Naive B cell (primary cell): ENCODE measurements around the gene C19orf47. TPM values are rescaled to one million over a fixed set of nuclear protein-coding genes. Genes with fewer than 3 reads are reported as not detected.

Experiments used
- ATAC-seq, 2 donors: fragments of 150-1000 bp; cut with Tn5 transposase; 2 replicates each; pipeline ENCODE4 v1.10.0; 2021; ENCODE audit warnings: low read depth in 2 of 2, mild to moderate bottlenecking in 2 of 2, moderate library complexity in 2 of 2
- DNase-seq: peaks from one replicate; pipeline ENCODE4 v3.0.0; 2022
- H3K27ac Mint-ChIP-seq, 6 donors: one replicate each; pipeline ENCODE4 v1.8.0; 2020 to 2022; ENCODE audit warnings: mild to moderate bottlenecking in 6 of 6, mixed read lengths in 6 of 6, moderate library complexity in 5 of 6, inconsistent platforms in 2 of 6
- H3K27me3 Mint-ChIP-seq, 3 donors: one replicate each; pipeline ENCODE4 v1.8.0; 2021 to 2022; ENCODE audit warnings: mixed read lengths in 3 of 3, mild to moderate bottlenecking in 1 of 3
- H3K36me3 Mint-ChIP-seq, 2 donors: one replicate each; pipeline ENCODE4 v1.8.0; 2020 to 2022; ENCODE audit warnings: mixed read lengths in 2 of 2, inconsistent platforms in 1 of 2, mild to moderate bottlenecking in 1 of 2
- H3K4me1 Mint-ChIP-seq, 3 donors: one replicate each; pipeline ENCODE4 v1.8.0; 2020 to 2022; ENCODE audit warnings: mixed read lengths in 3 of 3, inconsistent platforms in 1 of 3, mild to moderate bottlenecking in 1 of 3, moderate library complexity in 1 of 3
- H3K4me3 Mint-ChIP-seq, 8 donors: one replicate each; pipeline ENCODE4 v1.8.0; 2020 to 2022; ENCODE audit warnings: mild to moderate bottlenecking in 8 of 8, mixed read lengths in 8 of 8, moderate library complexity in 8 of 8, inconsistent platforms in 2 of 8
- H3K9me3 Mint-ChIP-seq, 7 donors: one replicate each; pipeline ENCODE4 v1.8.0; 2020 to 2022; ENCODE audit warnings: mixed read lengths in 7 of 7, mild to moderate bottlenecking in 5 of 7, inconsistent platforms in 2 of 7, moderate library complexity in 1 of 7
- polyA plus RNA-seq, 6 donors: library from polyadenylated mRNA; unstranded; fragments of 300-500 nt; fragmentation: Illumina TruSeq; gene quantifications; one replicate each; pipeline ENCODE4 v1.2.3, GENCODE V29; 2021; ENCODE audit warnings: low read depth in 6 of 6

The C19orf47 gene
- polyA plus RNA-seq, 6 donors from 2014 or later: 6.2 to 14.0 (median 8.5) TPM

DNA sequence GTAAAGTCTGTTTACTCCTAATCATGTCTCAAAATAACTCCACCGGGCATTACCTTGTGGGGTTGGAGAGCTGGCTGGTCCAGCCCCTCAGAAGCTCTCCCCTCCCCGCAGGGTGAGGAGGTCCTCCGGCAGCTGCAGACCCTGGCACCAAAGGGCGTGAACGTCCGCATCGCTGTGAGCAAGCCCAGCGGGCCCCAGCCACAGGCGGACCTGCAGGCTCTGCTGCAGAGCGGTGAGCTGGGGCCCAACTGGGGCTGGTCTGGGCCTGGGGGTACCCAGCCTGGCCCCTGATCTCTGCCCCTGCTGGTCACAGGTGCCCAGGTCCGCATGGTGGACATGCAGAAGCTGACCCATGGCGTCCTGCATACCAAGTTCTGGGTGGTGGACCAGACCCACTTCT, 21.6 kb upstream of the C19orf47 start:
- Mint-ChIP-seq H3K27me3 (no peaks in the 10 kb centered on the region), H3K9me3 (no peaks in the 10 kb centered on the region), H3K27ac (no peak overlapping the region), H3K36me3 (peaks cover 0 to 7% of the 10 kb centered on the region in 2 donors), H3K4me1 (peaks cover 8 to 12% (median 10%) of the 10 kb centered on the region in 3 donors), H3K4me3 (no peak overlapping the region)
- no peak for DNase-seq
- no peak for ATAC-seq

DNA sequence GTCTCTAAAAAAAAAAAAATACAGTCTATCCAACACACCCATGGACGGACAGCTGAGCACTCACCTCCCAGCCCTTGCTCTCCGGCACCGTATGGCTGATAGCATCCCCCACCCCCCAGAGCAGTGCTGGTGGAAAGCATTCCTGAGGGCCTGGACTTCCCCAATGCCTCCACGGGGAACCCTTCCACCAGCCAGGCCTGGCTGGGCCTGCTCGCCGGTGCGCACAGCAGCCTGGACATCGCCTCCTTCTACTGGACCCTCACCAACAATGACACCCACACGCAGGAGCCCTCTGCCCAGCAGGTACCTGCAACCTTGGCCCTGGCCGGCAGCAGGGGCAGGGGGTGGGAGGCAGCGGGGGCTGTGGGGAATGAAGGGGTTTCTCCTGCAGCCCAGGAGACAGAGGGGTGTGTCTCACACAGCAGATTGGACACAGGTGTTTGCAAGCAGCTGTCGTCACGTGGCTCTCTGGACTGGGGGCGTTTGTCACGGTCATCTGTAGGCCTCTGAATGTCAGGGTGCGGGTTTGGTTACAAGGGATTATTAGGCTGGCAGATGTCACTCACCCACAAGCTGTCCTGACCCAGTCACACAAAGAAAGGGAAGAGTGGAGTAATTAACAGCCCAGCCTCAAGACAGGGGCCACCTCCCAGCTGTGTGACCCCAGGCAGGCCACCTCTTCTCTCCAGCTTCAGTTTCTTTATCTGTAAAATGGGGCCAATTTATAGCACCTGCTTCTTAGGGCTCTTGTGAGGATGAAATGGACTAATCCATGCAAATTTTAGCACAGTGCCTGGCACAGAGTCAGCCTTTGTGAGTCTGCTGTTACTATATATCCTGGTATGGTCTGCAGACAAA, 19.6 kb upstream of the C19orf47 start:
- ATAC-seq (no peak), DNase-seq (no peak)
- Mint-ChIP-seq H3K27me3 (no peaks in the 10 kb centered on the region), H3K4me3 (no peak overlapping the region), H3K9me3 (no peaks in the 10 kb centered on the region), H3K27ac (no peak overlapping the region), H3K36me3 (no peaks in the 10 kb centered on the region), H3K4me1 (peaks cover 7 to 13% (median 9%) of the 10 kb centered on the region in 3 donors)

- Mint-ChIP-seq H3K27ac (no peak overlapping the region), H3K9me3 (no peaks in the 10 kb centered on the region), H3K36me3 (no peaks in the 10 kb centered on the region)
These were observed 18.7 kb upstream of the C19orf47 start for GRCh38 chr19:40366697-40367561.

GRCh38 chr19:40365613-40366401, 17.6 kb upstream of the C19orf47 start:
- ATAC-seq: peak; percentile 44 to 48
- Mint-ChIP-seq H3K27me3 (no peaks in the 10 kb centered on the region), H3K36me3 (peaks cover 0 to 7% of the 10 kb centered on the region in 2 donors), H3K9me3 (no peaks in the 10 kb centered on the region), H3K4me1 (peaks cover 7 to 14% (median 13%) of the 10 kb centered on the region in 3 donors), H3K4me3 (peak overlapping the region in 2 of 8 donors; percentile 33 to 40), H3K27ac (no peak overlapping the region)
- no peak for DNase-seq

More at GRCh38 chr19:40366697-40367561, 18.7 kb upstream of the C19orf47 start:
- peak overlapping the region in 2 of 8 donors; percentile 1 to 3 for H3K4me3 Mint-ChIP-seq
- ATAC-seq (no peak), DNase-seq (no peak)
- H3K27me3 Mint-ChIP-seq: no peaks in the 10 kb centered on the region
- H3K4me1 Mint-ChIP-seq: peaks cover 7 to 12% (median 9%) of the 10 kb centered on the region in 3 donors

DNA sequence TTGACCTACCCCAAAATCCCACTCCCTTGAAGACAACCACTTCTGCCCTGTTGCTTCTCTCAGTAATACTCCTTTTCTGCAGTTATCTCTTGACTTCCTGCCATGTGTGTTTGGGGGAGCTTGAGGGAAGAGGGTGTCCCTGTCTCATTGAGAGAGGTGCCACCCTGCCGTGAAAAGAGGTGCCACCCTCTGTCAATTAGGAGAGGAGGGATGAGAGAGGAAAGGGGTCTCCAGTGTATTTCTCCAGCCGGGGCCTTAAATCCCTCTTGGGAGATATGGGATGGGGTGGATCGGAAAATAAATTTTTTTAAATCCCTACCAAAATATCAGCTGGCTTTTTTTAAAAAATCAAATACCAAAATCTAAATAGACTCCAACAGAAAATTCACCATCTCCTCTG, 16.8 kb upstream of the C19orf47 start:
- Mint-ChIP-seq H3K27me3 (peaks cover 0 to 4% (median 0%) of the 10 kb centered on the region in 3 donors), H3K4me1 (peaks cover 9 to 18% (median 17%) of the 10 kb centered on the region in 3 donors), H3K27ac (peak overlapping the region in 1 of 6 donors; percentile 78), H3K9me3 (no peaks in the 10 kb centered on the region), H3K36me3 (peaks cover 0 to 7% of the 10 kb centered on the region in 2 donors), H3K4me3 (peak overlapping the region in 4 of 8 donors; percentile 17 to 45 (median 42))
- DNase-seq (no peak), ATAC-seq (no peak)

DNA sequence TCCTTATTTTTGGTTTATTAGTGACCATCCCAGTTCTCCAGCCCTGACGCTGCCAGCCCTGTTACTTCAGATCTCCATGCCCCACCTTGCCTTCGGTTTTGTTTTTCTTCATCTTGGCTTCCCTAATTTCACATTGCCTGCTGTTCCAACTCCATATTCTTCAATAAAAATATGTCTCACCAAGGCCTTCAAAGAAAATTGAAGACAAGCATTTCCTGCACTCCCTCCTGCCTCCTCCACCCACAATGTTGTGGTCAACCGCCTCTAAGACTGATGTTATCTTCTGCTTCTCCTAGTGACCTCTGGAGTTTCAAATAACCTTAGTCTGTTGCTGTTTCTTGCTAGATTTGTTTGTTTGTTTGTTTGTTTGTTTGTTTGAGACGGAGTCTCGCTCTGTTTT, 14.9 kb upstream of the C19orf47 start:
- peak overlapping the region in 1 of 6 donors; percentile 54 for H3K27ac Mint-ChIP-seq
- H3K4me1 Mint-ChIP-seq: peaks cover 19 to 36% (median 34%) of the 10 kb centered on the region in 3 donors
- no peaks in the 10 kb centered on the region for H3K9me3 Mint-ChIP-seq
- DNase-seq: no peak
- no peak for ATAC-seq
- H3K36me3 Mint-ChIP-seq: peaks cover 0 to 7% of the 10 kb centered on the region in 2 donors
- peaks cover 0 to 5% (median 0%) of the 10 kb centered on the region in 3 donors for H3K27me3 Mint-ChIP-seq
- H3K4me3 Mint-ChIP-seq: no peak overlapping the region

GRCh38 chr19:40362160-40362559, 14.0 kb upstream of the C19orf47 start:
- H3K36me3 Mint-ChIP-seq: peaks cover 0 to 7% of the 10 kb centered on the region in 2 donors
- peaks cover 26 to 43% (median 41%) of the 10 kb centered on the region in 3 donors for H3K4me1 Mint-ChIP-seq
- peaks cover 0 to 5% (median 0%) of the 10 kb centered on the region in 3 donors for H3K27me3 Mint-ChIP-seq
- H3K9me3 Mint-ChIP-seq: no peaks in the 10 kb centered on the region
- H3K27ac Mint-ChIP-seq: no peak overlapping the region
- DNase-seq (no peak), ATAC-seq (no peak)
- no peak overlapping the region for H3K4me3 Mint-ChIP-seq

- H3K27me3 Mint-ChIP-seq: peaks cover 0 to 10% (median 0%) of the 10 kb centered on the region in 3 donors
- DNase-seq (no peak), ATAC-seq (no peak)
- H3K4me3 Mint-ChIP-seq: no peak overlapping the region
- peak overlapping the region in 1 of 6 donors; percentile 29 for H3K27ac Mint-ChIP-seq
- peaks cover 36 to 50% (median 48%) of the 10 kb centered on the region in 3 donors for H3K4me1 Mint-ChIP-seq
- H3K36me3 Mint-ChIP-seq: peaks cover 0 to 7% of the 10 kb centered on the region in 2 donors
- no peaks in the 10 kb centered on the region for H3K9me3 Mint-ChIP-seq
These were observed 12.6 kb upstream of the C19orf47 start for GRCh38 chr19:40360708-40361241.

- peak overlapping the region in 2 of 6 donors; percentile 42 to 89 for H3K27ac Mint-ChIP-seq
- no peak overlapping the region for H3K4me3 Mint-ChIP-seq
- peaks cover 0 to 11% (median 0%) of the 10 kb centered on the region in 3 donors for H3K27me3 Mint-ChIP-seq
- peaks cover 0 to 7% of the 10 kb centered on the region in 2 donors for H3K36me3 Mint-ChIP-seq
- peaks cover 35 to 48% (median 46%) of the 10 kb centered on the region in 3 donors for H3K4me1 Mint-ChIP-seq
- DNase-seq (no peak), ATAC-seq (no peak)
- no peaks in the 10 kb centered on the region for H3K9me3 Mint-ChIP-seq
These were observed 12.0 kb upstream of the C19orf47 start for GRCh38 chr19:40360020-40360707.

GRCh38 chr19:40358773-40359172, 10.6 kb upstream of the C19orf47 start:
- Mint-ChIP-seq H3K4me1 (peaks cover 31 to 43% (median 42%) of the 10 kb centered on the region in 3 donors), H3K4me3 (peak overlapping the region; percentile 15 to 84 (median 54)), H3K27me3 (peaks cover 0 to 11% (median 0%) of the 10 kb centered on the region in 3 donors), H3K36me3 (peaks cover 0 to 7% of the 10 kb centered on the region in 2 donors), H3K9me3 (no peaks in the 10 kb centered on the region), H3K27ac (peak overlapping the region in 4 of 6 donors; percentile 37 to 78 (median 58))
- DNase-seq: peak; percentile 77
- peak; percentile 97 to 98 for ATAC-seq

GRCh38 chr19:40357640-40358039, 9.4 kb upstream of the C19orf47 start:
- Mint-ChIP-seq H3K4me1 (peaks cover 31 to 43% (median 38%) of the 10 kb centered on the region in 3 donors), H3K36me3 (peaks cover 0 to 7% of the 10 kb centered on the region in 2 donors), H3K9me3 (no peaks in the 10 kb centered on the region), H3K27me3 (peaks cover 0 to 11% (median 0%) of the 10 kb centered on the region in 3 donors), H3K27ac (peak overlapping the region in 2 of 6 donors; percentile 6 to 44), H3K4me3 (no peak overlapping the region)
- no peak for ATAC-seq
- DNase-seq: no peak
